Activated T-cell treated with anti-CD3 and anti-CD28 coated beads for 4 hours (primary cell): ENCODE data around the gene C11orf16.
"Not testable (repeated sequence)": the region's sequence is repeated elsewhere in the genome, so short reads cannot be mapped to it uniquely, and the experiment has no call there.

Source experiments
- DNase-seq: peaks from one replicate; pipeline ENCODE4 v3.0.0-alpha.2; 2020

The C11orf16 gene

DNA sequence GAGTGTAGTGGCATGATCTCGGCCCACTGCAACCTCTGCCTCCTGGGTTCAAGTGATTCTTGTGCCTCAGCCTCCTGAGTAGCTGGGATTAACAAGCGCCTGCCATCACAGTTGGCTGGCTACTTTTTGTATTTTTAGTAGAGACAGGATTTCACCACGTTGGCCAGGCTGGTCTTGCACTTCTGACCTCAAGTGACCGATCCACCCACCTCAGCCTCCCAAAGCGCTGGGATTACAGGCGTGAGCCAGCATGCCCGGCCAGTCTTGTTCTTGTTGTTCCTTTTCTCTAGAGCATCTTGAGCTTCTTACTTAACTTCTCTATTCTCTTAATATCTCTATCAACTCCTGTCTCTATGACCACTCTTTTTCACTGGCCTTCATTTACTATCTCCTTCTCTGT is 51.2 kb downstream of the C11orf16 start:
- not testable (repeated sequence) for DNase-seq

DNA sequence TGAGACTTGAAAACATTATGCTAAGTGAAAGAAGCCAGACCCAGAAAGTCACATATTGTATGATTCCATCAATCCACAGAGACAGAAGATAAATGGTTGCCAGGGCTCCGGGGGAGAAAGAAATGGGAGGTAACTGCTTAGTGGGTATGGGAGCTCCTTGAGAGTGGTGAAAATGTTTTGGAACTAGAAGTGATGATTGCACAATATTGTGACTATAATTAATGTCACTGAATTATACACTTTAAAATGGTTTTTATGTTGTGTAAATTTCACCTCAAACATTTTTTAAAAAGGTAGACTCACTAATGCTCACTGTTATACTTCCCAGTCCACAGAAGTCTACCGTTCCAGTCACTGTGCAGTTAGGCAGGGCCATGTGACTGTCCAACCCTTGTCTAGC is 54.0 kb downstream of the C11orf16 start:
- no peak for DNase-seq

DNA sequence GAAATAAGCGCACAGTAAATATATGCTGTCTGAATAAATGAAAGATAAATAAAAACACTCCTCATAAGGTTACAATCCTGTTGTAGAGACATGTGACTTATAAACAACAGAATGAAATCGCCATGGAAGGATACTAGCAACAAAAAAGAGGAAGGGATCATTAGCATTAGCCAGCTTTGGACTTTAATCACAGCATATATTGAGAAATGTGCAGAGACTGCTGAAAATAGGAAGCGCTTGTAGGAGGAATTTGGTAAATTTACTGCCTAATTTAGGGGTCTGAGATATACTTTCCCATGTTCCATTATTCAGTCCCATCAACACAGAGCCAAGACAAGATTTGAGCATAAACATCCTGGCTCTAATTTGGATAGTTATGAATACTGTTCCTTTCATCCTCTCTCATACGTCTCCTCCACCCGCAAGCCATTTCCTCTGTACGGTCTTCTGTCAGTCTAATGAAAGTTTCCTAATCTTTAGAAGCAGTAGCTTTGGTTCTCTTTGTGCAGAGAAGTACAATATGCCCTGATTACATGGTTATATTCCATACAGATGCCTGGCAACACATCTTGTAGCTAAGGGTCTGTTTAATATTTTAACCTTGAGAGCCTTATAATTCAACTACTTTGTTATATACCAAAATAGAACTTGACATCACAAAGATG is 58.9 kb downstream of the C11orf16 start:
- no peak for DNase-seq

DNA sequence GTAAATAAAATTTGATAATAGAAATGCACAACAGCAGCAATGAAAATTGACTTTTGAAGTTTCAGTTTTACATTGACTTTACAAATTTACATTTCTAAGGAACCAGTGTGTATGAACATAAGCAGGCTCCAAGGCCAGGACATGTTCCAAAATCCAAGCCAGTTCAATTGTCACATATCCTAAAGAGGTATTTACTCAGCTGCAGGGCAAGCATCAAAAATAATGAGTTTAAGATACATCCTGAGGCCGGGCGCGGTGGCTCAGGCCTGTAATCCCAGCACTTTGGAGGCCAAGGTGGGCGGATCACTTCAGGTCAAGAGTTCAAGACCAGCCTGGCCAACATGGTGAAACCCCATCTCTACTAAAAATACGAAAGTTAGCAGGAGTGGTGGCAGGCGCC is 60.8 kb downstream of the C11orf16 start:
- DNase-seq: no peak

DNA sequence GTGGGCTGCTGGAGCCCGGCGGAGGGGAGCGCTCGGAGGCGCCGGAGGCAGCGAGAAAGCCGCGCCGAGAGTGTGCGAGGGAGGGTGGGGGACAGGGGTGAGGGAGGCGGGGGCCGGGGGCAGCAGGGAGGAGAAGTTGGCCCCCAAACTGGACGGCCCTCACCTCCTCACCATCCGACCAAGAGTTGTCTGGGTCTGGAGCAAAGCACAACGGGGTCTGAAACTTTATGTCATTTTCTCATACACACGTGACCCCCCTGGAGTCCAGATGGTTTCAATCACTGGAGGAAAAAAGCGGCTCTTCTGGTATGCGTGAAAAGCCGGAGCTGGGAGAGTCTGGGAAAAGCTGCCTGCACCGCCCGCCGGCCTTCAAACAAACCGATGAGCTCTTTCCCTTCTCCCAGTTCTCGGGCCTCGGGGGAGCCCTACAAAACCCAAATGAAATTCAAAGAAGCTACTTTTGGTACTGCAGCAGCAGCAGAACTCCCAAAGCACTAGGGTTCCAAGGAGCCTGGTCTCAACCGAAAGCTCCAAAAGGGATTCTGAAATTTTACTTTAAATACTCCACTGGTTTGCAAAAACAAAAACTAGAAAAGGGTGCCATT is 61.5 kb downstream of the C11orf16 start:
- DNase-seq: no peak

DNA sequence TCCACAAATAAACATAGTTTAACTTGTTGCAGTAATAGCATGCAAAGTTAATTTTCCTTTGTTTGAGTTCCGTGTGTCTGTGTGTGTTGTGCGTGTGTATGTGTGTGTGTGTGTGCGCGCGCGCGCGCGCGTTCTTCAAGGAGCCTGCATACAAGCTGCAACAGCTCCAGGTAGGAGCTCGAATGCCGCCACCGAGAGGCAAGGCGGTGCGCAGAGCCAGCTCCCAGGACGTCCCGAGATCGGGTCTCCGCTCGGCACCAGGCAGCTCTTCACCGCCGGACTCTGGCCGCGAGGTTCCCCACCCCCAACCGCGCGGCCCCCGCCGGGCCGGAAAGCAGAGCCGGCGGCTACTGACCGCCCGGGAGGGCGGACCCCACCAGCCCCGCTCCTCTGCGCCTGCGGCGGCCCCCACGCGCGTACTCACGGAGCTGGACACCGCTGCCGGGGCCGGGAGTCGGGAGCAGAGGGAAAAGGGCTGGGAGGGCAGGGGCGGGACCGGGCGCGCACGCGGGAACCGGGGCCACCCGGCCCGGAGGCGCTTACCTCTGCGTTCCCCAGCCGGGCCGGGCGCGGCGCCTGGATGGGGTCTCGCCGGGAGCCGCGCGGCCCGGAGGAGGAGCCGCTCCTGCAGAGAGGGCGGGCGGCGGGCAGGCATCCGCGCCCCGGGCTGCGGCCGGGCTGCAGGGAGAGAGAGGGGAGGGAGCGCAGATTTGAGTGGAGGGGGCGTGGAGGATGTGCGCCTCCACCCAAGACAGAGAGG is 62.2 kb downstream of the C11orf16 start:
- DNase-seq: no peak
